HG03103 (cell line): ENCODE data around the gene ZNF688.
"Not testable (repeated sequence)": the region's sequence is repeated elsewhere in the genome, so short reads cannot be mapped to it uniquely, and the experiment has no call there.

ENCODE experiments used
- ATAC-seq: cut with Tn5 transposase; IDR thresholded peaks from one replicate; pipeline ENCODE4 v1.9.1; 2021; ENCODE audit warnings: low read depth; ENCODE audit not compliant: unreplicated experiment

The ZNF688 gene

DNA sequence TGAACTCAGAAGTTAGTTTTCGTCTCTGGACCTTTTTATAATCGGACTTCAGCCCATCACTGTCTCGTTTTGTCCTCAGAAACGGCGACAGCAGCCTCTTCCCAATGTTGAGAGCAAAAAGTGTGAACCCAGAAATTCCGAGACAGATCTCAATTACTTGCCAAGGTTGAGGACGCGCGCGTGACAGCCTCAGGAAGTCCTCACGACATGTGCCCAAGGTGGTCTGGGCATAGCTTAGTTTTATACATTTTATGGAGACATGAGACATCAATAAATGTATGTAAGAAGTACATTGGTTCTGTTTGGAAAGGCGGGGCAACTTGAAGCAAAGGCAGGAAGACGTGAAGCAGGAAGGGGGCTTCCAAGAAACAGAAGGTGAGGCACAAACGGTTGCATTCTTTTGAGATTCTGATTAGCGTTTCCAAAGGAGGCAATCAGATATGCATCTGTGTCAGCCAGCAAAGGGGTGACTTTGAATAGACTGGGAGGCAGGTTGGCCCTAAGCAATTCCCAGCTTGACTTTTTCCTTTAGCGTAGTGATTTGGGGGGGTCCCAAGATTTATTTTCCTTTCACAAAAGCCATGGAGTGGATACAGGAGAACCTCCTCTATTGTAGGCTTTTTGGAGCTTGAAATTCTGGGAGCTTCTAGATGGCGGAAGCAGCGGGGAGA is 36.3 kb downstream of the ZNF688 start:
- ATAC-seq: no peak

DNA sequence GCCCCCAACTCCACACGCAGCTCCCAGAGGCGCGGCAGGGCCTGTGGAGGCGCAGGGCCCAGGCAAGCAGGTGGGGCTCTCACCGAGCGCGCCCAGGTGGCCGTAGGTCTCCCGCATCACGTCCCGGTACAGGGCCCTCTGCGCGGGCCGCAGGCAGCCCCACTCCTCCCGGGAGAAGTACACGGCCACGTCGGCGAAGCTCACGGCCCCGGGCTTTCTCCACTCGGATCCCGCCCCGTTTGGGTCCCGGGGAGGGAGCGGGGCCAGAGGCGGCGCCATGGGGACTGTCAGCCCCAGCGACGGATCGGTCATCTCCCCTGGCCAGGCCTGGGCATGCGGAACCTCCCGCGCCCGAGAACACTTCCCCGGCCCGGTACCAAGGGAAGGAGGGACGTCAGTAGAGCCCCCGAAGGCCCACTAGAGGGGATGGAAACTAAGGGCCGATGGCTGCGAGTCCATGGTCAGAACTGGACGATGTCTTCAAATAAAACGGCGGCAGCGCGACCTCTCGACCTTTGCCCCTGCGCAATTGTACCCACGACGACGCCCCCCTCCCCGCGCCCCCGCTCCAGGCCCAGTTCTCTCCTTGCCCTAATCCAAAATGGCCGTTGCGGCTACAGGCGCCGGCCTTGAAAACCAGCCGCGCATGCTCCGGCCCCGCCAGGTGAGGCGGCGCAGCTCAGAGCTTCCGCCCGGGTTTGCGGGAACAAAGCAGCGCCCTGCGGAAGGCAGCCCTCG is 37.0 kb downstream of the ZNF688 start, which contains the start of gene ZNF747:
TSS of gene ZNF747 (minus strand) at position 491 of the 738 bp plus-strand sequence. CDS start at position 312, 179 bp downstream.
- ATAC-seq: no peak

DNA sequence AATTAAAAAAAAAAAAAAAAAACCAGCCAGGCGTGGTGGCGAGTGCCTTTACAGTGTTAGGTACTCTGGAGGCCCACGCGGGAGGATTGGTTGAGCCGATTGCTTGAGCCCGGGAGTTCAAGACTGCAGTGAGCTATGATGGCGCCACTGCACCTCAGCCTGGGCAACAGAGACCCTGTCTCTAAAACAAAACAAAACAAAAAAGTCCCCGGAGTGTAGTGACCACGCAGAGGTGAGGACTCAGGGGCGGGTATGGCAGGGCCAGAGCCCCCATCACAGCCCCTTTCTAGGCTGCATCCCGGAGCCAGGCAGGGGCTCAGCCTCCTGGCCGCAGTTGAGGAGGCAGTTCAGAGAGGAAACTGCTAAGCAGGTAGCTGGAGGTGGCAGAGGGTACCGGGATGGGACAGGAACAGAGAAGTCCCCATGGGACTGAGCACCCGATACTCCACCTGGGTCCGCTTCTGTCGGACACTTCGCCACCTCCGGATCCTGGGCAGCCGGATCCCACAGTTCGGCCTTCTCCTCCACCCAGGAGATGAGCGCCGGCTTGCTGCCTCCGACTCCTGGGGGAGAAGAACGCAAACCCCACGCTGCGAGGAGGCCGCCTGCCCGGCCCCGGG is 37.7 kb downstream of the ZNF688 start:
- ATAC-seq: no peak

DNA sequence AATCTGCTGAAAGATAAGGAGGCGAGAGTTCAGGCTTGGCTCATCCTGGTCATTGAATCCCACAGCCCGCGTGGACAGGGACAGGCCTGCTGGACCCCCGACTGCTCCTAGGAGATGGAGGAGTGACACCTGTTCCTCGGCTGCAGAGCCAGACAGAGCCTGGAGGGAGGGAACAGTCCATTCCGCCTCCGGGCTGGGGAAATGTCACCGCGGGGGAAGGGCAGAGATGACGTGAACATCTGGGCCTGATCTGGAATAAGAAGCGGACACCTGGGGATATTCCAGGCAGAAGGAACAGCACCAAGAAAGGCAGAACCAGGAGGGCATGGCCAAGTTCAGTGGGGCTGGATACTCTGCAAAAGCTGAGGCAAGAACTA is 38.4 kb downstream of the ZNF688 start:
- ATAC-seq: no peak

DNA sequence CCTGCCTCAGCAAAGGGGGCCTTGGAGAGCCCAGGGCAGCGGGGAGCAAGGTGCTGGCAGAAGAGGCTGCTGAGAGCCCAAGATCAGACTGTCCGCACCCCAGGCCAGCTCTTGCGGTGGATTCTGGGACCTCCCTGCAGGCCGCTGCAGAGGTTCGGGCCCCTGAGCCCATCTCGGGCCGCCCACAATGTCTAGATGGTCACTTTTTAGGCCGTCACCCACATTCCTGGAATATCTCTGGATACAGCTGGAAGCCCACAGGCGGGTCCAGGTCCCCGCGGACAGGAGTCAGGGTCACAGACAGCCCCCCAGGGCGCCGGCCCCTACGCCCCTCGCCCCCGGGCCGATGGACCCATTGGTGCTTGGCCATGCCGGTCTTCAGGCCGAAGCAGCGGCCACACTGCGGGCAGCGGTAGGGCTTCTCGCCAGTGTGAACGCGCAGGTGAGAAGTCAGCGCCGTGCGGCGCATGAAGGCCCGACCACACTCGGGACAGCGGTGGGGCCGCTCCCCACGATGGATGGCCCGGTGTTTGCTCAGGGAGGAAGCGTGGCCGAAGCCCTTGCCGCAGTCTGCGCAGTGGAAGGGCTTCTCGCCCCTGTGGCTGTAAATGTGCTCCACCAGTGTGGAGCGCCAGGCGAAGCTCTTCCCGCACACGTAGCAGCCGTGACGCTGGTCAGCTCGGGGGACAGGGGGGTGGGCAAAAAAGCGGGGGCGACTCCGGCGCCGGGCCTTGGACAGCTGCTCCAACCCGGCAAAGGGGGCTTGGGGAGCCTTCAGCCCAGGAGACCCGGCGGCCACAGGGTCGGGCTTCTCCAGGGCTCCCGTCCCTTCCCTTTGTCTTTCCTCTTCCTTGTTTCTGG is 39.0 kb downstream of the ZNF688 start:
- ATAC-seq: no peak

DNA sequence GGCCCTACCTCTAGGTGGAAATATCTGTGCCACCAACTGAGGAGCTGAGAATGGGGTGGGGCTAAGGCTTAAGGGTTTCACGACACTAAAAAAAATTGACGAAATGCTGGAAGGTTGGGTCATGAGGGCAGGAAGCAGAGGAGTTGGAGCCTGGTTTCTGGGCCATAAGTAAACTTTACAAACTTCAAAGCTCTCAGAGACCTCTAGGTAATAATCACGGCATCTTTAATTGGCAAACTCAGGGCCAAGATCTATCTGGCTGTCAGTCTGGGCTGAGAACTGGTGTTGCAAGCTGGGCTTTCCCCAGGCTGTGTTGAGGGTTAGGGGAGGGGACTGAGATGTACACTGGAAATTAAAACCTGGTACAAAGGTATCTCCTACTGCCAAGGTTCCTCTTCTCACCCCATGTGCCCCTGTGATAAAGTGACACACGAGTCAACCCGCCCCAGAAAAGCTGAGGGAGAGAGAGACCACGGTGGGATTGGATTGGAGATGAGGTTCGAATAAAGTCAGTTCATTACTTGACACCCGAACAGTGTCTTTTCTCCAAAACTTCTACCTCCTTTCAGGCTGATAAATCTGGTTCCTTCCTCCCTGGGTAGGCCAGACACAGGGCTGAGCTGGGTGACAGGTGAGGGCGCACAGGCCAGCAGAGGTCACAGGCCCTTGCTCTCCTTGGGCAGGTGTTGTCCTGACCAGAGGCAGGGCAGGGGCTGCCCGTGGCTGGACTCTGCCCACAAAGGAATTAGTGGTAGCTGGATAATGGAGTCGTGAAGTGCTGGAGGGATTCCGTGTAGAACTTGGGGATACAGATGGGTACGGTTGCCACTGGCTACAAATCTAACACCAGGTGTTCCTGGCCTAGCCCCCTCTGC is 41.1 kb downstream of the ZNF688 start:
- ATAC-seq: no peak

DNA sequence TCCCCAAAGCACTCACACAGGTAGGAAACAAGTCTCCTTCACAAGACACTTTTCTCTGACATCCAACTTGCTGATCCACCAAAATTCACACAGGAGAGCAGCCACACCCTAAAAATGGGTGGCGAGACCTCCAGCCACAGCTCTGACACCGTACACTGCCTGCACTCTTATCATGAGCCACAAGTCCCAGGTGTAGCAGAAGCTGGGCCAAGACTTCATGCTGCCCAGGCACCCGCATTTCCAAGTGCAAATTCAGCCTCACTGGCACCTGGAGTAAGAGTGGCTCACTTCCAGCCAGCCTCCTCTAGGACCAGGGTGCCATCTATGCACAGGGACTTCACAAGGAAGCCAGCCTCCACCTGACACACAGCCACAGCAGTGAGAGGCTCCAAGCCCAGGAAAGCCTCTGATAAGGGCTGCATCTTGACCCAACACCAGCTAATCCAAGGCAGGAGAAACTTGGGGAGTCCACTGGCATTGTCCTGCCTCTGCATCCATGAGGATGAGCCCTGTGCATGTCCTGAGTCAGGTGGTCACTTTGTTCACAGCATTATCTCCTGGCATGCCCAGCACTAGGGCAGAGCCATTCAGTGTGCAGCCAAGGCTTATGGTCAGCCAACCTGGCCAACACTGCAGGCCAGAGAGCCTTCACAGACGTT is 42.6 kb downstream of the ZNF688 start:
- no peak for ATAC-seq

DNA sequence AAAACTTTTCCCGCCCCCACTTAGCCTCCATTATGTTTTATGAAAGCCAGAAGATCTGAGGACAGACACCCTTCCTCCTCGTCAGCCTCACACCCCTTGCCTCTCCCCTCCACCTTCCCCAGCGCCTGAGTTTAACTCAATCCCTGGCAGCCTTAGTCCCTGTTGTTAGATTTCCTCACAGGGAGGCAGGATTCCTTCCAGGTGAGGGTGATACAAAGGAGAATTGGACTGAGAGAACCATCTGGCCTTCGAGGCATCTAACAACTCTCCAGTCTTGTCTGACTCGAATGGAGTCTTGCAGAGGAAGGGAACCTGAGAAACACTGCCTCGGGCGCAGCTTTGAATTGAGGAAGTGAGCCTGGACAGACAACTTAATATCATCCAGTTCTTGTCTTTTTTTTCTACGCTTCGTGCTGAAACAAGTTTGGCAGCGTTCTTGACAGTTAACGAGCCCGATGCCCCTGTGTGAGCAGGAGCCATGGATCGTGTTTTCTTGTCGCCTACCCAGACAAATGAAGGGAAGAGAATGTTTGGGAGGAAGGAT is 43.8 kb downstream of the ZNF688 start:
- no peak for ATAC-seq

DNA sequence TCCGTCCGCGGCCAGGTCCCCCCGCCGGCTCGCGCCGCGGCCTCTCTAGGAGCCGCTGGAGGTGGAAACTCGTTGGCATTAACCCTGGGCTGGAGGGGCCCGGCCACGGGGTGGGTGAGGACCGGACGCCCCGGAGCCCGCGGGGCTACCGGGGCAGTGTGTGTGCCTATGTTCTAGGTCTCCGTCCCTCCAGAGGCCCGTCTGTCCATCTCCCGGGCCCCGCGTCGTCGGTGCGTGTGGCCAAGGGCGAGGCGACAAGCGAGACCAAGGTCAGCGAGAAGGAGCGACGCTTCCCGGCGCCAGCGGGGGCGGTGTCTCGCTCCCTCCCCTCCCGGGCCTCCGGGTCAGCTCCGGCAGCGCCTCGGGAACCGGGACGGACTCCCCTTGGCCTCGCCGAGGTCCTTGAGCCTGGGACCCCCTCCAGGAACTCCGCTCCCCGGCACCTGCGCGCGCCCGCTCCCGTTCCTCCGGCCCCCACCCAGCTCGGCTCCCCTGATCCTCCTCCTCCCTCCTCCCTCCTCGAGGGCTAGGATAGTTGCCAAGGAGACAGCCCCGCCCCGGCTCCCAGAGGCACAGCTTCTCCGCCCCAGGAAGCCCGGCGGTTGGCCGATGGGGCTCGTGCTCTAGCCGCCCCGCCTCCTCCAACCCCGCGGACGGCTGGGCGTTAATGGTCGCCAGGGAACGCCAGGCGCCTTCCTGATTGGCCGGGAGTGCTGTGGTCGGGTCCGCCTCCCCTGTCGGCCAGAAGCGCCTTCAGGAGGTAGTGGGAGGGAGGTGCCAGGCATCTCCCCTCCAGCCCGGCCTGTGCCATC is 44.5 kb downstream of the ZNF688 start:
- ATAC-seq: peak; percentile 75

DNA sequence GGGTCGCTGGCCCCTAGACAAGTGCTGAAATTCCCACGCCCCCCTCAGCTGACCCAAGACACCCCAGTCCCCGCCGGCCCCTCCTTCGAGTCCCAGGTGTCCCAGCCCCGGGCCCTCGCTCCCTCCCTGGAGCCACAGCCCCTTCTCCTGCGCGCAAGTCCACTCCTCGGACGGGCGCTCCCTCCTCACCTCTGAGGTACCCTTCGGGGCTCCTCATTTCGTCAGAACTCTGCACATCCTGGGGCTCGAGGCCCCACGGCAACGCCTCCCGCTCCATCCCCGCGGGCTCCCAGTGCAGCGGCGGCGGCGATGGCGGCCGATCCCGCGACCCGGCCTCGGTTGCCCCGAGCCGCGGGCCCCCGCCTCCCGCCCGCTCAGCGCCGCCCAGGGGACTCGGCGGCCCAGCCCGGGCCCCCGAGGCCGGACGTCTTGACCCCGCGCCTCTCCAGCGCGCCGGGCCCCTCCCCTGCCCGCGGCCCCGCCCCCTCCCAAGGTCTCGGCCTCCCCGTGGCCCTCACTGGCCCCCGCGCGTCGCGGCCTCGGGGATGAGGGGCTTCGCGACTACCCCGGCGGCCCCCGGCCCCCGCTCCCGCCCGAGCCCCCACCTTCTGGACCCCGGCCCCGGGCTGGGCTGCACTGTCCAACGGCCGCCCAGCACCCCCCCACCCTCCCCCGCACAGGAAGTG is 45.2 kb downstream of the ZNF688 start, which contains the start of gene ZNF768:
TSS of gene ZNF768 (minus strand) at position 430 of the 686 bp plus-strand sequence. CDS start at position 277, 153 bp downstream.
- peak; percentile 13 for ATAC-seq

DNA sequence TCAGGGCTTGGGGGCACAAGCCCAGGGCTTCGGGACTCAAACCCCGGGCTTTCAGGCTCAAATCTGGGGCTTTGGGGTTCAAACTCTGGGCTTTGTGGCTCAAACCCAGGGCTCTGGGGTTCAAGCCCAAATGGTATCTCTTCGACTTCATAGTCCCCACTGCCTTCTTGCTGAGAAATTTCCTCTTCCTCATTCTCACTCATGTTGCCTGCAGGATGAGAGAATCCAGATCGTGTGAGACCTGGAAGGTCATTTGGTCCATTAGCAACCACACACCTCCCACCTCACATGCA is 45.7 kb downstream of the ZNF688 start:
- ATAC-seq: no peak

DNA sequence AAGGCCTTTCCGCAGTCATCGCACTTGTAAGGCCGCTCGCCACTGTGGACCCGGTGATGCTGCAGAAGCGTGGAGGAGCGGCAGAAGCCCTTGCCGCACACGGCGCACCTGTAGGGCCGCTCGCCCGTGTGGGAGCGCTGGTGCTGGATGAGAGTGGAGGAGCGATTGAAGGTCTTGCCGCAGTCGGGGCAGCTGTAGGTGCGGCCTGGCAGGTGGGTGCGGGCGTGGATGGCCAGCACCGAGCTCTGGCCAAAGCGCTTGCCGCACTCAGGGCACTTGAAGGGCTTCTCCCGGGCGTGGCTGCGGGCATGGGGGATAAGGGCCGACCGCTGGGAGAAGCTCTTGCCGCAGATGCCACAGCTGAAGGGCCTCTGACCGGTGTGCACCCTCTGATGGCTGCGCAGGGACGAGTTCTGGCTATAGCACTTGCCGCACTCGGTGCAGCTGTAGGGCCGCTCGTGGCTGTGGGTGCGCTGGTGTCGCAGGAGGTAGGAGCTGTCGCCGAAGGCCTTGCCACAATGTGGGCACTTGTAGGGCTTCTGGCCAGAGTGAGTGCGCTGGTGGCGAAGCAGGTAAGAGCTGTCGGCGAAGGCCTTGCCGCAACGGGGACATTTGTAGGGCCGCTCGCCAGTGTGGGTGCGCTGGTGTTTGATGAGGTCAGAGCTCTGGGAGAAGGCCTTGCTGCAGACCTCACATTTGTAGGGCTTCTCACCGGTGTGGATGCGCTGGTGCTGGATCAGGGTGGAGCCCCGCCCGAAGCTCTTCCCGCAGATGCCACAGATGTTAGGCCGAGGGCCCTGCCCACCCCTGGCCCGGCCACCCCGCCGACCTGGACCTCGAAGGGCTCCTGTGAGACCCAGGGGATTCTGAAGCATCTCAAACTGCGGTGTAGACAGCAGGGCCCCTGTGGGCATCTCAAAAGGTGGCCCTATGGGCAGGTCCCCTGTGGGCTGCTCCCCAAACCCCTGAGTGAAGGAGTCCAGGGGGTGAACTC is 46.6 kb downstream of the ZNF688 start:
- ATAC-seq: no peak

DNA sequence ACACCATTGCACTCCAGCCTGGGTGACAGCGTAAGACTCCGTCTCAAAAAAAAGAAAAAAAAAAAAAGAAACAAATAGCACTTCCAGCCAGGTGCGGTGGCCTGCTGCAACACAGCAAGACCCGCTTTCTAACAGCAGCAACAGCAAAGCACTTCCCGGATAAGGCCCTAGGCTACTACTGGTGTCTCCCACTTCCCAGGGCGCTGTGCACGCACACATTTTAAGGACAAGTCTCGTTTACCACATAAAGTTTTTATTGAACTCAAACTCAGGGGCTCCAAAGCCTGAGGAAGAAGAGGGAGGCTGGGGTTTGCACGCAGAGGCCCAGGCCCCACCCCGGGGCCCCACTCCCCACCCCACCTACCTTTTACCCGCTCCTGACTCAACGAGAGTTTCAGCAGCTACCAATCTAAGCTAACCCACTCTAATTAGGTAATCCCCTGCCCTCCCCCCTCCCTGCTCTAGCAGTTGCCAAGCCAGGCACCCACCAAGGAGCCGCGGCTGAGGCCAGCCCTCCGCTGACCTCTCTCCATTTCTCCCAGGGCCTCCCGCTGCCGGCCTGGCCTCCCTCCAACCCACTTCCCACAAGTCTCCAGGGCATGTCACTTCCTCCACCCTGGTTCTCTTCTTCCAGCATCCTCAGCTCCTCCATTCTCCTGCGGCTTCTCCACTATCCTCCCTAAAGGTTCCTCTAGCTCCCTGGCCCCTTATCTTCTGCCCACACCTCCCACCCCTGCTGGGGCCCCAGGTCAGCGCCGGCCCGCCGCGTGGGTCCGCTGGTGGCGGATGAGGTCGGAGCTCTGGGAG is 47.5 kb downstream of the ZNF688 start:
- no peak for ATAC-seq

DNA sequence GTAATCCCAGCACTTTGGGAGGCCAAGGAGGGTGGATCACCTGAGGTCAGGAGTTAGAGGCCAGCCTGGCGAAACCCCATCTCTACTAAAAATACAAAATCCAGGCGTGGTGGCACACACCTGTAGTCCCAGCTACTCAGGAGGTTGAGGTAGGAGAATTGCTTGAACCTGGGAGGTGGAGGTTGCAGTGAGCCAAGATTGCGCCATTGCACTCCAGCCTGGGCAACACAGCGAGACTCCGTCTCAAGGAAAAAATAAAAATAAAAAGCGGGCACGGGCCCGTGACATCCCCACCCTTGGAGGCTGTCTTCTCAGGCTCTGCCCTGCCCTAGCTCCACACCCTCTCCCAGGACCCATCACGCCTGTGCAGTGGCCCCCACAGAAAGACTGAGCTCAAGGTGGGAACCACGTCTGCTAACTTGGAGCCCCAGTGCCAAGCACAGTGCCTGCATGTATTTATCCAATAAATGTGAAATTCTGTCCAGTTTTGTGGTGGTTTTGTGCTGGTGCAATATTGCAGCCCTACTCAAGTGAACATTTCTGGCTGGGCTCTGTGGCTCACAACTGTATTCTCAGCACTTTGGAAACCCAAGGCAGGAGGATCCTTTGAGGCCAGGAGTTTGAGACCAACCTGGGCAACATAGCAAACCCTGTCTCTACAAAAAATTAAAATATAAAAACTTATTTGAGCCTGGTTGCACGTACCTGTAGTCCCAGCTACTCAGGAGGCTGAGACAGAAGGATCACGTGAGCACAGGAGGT is 48.6 kb downstream of the ZNF688 start:
- not testable (repeated sequence) for ATAC-seq
